Hematopoietic multipotent progenitor cell treated with erythropoietin and hydrocortisone succinate and interleukin-3 and kit ligand, for 17 days (in vitro differentiated cells): Measurements from ENCODE around the gene AGBL1.

Source experiments
- DNase-seq: peaks from one replicate; pipeline ENCODE4 v3.0.0-alpha.2; 2015; ENCODE audit warnings: low spot score

Gene AGBL1

DNA sequence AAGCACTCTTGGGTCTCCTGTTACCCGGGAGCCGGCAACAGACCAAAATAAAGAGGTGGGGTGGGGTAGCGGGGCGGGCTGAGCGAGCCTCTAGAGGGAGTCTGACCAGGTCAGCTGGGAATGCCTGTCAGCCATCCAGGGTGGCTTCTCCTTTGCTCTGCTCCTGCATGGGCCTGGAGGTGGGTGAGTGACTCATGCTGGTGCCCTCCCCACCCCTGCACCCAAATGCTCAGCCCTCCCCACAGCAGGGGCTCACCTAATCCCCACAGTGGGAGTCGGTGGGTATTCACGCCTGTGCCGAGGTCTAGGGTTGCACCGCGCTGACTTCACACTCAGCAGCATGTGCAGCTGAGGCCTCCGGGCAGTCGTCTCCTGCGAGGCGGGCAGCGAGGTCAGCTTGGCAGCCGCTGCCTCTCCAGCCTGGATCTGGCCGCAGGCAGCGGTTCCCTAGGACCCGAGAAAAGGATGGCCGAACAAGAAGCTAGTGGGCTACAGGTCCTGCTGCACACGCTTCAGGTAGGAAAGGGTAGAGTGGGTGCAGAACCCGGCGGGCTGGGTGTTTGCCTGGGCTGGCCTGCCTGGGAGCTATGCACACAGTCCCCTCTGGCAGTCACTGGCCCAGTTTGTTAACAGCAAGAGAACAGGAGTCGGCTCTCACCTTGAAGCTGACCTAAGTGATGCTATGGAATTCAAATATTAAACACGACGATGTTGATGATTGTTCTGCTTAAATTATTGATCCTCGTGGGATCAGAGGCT lies at the start of gene AGBL1:
AGBL1 (plus strand) TSS at position 364 of the 759 bp plus-strand sequence.
- DNase-seq = no peak

DNA sequence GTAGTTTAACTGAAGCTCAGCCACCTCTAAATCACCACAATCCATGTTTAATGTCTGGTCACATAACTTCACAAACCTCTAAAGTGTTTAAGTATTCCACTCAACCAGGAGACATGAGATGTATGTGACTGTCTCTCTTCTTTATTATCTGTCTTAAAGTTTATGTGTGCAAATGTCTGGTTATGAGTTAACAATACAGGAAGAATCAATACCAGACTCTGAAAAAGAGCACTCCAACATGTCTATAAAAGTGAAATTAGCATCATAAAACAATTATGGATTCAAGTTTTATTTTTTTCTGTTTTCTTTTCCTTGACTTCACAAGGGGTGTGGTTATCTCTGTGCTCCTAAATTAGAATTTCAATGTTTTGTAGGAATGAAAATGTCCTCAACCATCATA lies 44.8 kb upstream of the AGBL1 start:
- DNase-seq = no peak

DNA sequence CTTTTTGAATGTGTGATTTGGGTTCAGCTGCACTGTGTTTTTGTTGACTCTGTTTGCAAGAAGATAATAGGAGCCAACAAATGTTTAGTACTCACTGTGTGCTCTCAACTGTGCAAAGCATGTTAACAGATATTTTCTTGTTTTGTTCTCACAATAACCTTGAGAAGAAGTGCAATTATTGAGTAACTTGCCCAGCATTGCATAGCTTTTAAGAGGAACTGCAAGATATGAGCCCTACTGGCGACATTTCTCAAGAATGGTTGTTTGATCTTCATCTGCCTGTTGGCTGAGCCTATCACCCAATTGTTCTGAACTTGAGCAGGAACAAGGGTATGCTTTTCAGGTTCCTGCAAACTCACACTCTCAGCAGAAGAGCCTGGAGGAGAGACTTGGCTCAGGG lies 43.4 kb upstream of the AGBL1 start:
- no peak for DNase-seq

DNA sequence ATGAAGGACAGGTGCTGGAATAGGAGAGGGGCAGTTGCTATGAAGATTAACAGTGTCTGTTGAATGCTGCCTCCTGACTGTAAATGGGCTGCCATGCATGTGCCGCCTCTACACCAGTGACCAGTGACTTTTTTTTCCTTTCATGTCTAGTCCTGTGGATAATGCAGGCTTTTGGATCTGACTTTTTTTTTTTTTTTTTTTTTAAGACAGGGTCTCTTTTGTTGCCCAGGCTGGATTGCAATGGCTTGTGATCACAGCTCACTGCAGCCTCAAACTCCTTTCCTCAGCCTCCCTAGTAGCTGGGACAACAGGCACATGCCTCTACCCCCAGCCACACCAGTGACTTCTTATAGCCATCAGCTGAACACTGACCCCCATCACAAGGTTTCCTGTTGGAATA lies 41.2 kb upstream of the AGBL1 start:
- no peak for DNase-seq

DNA sequence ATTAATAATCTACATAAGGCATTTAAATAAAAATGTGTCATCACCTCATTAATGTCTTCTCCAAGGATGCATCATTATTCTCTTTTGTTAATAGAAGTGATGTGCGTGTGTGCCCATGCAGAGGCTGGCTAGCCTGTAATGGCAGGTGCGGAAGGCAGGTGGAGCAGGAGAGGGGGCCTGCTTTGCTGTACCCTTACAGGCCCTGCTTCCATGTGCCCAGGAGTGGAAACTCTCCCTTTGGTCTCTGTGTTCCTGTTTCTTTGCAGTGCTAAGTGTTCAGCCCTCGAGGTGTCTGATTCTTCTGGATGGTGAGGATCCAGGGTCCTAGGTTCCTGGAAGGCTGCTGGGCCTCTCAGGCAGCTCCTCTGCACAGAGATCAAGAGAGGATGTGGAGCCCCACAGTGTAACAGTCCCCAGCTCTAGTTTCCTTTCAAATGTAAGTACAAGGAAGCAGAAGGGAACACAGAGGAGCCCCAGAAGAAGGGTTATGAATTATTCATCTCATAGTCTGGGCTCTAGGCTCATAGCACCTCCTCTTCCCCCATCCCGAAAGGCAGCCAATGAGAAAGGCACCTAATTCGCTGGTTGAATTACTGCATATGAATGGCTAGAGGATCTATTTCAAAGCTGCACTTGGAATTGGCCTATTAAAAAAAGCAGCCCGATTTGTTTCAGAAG lies 39.2 kb upstream of the AGBL1 start:
- no peak for DNase-seq

DNA sequence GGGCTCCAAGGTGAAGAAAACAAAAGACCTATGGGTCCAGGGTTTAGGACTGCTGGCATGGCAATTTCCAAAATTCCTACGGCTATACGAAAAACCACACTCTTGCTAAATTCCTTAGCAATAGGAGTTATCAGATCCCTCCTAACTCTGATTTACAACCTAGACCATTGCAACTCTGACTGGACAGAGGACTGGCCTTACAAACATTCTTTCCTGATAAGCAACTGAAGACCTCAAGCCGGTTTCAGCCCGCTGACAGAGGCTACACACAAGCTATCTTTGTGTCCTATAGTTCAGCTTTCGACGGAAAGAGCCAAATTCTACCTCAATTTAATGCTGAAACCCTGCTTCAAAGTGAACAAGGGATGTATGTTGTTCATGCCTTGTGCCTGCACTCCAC lies 38.3 kb upstream of the AGBL1 start:
- DNase-seq = no peak

DNA sequence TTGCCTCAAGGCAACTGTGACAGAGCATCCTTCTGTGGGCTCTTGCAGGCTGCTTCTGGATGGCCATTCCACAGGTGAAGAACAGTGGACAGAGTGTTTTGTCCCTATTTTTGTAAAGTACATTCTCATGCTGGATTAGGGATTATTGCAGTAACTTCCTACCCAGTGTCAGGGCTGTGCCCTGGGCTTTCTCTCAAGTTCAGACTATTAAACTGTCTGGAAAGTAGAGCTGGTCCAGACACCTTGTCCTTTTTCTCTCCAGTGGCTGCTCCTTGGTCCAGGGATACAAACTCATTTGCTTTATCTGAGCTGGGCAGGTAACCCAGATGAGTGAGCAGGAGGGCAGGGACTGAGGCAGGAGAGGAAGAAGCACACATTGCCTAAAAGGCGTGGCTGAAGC lies 37.4 kb upstream of the AGBL1 start:
- DNase-seq = no peak

DNA sequence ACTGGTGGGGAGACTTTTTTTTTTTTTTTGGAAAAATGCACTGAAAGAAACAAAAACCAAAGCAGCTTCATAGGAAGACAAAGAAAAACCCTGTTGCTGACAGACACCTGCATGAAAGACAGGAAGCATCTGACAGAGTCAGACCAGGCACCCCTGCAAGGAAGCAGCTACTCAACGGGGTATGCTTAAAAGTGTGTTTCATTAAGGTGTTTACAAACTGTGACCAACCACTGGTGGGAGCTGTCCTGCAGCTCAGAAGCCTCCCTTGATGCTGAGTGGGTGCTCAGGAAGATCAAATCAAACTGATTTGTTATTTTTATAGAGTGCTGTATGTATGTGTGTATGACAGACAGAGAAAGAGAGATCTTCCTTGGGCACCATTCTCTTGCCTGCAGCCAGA lies 34.7 kb upstream of the AGBL1 start:
- no peak for DNase-seq

DNA sequence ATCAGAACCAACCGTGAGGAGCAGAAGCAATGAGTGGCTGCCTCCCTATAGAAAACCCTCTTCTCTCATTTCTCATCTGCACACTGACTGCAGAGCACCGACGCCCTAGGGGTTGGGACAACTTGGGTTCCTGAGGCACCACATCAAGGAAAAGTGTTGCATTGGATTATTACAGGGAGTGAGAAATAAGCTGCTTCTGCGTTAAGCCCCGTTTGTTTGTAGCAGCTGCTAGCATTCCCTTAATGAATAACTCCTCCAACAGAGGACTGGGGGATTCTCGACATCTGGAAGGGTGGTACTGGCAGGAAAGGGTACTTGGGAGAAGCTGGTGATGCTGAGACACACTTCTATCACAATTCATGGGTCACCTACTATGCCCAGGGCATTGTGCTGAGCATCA lies 25.3 kb upstream of the AGBL1 start:
- no peak for DNase-seq

DNA sequence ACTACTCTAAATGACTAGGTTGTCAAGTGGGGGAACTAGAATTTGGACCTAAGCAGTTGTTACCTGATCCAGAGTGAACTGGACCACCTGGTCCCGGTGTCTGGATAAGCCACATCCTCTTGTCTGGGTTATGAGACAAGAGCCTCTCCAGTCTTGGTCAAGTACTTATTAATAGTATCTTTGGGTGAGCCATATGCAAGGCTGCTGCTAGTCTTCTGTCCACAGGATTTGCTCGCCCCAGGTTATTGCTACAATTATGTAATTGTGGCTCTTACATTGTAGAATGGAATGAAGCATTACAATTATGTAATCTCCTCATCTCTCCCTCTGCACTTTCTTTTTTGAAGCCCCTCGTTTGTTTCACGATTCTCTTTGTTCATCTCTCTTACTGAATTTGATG lies 24.0 kb upstream of the AGBL1 start:
- DNase-seq = no peak

DNA sequence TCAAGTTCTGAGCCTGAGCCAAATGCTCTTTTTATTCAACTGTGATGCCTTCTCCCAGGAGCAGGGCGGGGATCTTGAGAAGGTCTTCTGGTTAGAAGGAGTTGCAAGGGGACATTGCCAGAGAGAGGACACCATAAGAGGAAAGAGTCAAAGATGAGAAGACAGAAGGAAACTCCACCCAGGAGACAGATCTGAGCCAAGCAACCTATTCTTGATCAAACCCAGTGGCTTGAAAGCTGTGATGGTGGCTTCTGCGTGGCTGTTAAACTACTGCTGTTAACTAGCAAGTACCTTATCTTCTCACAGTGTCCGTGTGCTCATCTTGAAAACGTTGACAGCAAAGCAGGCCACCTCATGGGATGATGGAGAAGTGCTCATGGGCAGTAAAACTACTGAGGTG lies 19.8 kb upstream of the AGBL1 start:
- DNase-seq = no peak

DNA sequence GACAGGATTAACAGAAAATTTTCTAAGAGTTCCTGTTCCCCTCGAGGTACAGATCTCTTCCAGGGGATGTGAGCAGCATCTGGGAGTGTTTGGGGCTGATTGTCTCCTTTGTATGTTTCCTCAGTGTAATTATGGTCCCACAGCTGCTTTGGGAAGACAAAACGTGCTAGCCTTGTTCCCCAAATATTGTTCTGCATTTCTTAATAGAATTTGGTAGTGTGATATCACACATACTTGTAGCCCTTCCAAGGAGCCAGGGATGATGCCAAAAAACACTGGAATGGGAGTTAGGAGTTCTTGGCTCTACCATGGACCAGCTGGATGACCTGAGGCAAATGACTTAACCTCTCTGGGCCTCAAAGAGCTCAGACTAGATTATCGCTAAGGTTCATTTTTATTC lies 19.0 kb upstream of the AGBL1 start:
- no peak for DNase-seq

DNA sequence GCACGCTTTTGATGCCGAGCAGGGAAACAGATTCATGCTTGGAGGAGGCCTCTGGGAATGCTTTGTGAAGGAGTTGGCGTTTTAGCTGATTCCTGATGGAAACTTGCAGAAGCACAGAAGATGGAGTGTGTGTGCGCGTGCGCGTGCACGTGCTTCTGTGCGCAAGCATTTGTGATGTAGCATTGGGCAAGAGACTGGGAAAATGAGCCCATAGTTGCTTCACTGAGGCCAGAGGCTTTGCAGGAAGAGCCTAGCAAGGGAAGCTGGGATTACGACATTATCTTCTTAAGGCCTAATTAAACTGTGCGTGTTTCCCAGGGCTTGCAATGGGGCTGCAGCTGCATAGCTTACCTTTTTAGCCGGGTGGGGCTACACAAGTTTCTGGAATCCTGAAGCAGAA lies 18.1 kb upstream of the AGBL1 start:
- no peak for DNase-seq

DNA sequence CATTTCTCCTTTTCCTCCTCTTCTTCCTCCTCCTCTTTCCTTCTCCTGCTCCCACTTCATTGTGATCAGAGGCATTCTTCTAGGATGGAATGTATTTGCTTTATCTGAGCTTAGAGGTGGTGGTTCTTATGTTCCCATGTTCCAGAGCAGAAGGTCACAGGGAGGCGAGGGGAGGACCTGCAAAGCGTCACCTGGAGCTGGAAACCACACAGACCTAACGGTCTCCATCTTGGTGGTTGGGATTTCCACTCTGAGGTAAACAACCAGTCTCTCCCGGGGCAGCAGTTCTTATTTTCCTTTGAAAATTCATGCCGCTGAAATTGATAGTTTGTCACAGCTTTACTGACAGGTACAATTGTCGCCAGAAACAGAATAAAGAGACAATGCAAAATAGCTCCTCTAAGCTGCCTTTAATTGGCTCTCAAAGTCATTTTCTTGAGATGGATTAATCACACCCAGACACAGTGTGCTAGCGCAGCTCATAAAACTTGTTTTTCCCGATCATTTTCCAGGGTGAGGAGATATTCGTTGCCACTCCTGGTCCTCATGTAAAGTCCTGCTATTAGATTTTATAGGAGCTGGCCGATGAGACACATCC lies 16.9 kb upstream of the AGBL1 start:
- DNase-seq = no peak

DNA sequence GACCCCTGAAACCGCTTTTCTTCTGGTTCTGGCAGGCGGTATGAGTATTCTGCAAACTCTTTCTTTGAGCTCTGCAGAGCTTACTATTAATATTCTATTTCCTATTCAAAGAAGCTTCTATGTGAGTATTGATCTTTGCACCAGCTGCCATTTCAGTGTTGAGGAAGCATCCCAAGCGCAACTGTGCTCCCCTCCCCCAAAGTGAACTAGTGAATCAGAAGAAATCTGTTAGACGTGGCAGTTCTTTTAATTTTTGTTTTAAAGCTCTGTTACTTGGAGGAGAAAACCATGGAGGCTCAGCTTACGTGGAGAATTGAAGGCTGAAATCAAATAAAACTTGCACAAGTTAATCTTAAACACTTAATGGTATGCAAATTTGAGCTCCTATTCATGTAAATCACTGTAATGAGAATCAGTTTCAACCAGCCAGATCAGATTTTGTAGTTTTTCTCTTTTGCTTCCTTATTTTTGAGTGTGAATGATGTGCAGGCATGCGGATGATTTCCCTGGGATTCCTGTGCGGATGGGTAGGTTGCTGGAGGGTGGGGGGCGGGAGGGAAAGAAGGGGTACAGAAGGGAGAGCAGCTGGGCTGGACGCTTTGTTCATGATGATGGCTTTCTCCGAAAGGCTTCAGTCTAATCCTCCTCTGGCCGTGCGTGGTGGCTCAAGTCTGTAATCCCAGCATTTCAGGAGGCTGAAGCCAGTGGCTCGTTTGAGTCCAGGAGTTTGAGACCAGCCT lies 16.1 kb upstream of the AGBL1 start:
- DNase-seq = no peak

DNA sequence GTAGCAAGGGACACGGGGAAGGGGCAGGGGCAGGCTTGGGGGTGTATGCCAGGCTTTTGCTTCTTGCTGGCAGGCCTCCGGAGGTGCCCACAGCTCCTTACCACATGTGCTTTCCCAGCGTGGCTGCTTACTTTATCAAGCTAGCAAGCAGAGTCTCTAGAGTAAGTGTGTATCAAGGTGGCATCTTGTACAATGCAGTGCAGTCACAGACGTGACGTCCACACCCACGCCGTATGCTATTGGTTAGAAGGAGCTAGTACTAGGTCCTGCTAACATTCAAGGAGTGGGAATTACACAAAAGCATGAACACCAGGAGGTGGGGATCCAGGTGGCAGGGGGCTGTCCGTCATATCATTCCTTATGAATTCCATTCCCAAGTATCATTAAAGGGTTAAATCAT lies 15.3 kb upstream of the AGBL1 start:
- no peak for DNase-seq

DNA sequence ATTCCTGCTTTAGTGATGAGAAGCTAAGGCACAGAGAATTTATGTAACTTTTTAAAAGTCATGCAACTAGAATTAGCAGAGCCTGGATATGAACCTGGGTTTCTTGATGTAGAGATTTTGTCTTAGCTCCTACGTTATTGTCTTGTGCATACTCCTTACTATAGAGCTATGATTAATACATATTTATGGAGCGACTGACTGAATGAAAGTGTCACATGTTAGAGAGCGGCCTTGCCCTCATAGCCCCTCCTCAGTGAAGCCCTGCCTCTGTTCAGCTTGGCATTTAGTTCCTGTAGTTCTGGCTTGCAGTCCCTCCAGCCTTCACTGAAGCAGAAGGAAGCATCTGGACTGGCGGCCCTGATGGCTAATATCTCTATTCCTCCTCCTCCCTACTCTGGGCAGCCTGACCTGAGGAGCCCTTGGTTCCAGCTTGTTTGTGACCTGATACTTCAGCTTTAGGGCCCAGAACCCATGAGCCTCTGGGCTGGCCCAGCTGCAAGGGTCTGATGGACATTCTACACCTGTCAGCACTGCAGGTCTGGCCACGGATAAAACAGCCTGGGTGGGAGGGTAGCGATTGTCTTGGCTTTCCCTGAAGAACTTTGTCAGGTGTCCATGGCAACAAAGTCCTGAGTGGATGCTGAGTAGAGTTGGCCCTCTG lies 13.4 kb upstream of the AGBL1 start:
- DNase-seq = no peak

DNA sequence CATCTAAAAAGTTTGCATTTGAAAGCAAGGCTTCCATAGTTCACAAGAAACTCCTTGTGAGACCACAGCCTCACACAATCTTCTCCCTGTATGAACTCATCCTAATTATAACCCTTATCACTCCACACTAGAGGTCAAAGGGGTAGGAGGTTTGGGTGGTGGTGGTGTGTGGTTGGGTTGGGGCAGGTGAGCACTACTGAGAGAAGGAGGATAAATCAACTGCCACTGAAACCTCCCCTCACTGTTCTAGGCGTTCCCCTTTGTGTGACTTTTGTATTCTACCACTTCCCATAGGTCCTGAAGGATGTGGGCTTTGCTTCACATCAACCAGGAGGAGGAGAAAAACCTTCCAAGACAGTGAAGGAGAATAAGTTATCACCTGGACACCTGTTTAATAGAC lies 6.4 kb upstream of the AGBL1 start:
- no peak for DNase-seq

DNA sequence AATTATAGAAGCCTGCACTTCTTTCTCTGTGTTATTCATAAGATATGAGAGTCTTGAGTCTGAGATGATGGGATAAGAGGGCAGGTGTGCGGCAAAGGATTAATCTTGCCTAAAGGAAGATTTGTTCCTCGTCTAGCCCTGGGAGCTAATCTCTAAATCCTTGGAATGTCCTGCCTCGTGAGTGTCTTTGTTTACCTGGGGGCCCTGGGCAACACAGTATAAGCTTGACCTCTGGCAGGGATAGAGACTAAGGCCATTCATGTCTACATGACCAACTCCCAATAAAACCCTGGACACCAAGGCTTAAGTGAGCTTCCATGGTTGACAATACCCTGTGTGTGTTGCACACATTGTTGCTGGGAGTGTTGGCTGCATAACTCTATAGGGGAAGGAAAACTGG lies 3.2 kb upstream of the AGBL1 start:
- DNase-seq = no peak

DNA sequence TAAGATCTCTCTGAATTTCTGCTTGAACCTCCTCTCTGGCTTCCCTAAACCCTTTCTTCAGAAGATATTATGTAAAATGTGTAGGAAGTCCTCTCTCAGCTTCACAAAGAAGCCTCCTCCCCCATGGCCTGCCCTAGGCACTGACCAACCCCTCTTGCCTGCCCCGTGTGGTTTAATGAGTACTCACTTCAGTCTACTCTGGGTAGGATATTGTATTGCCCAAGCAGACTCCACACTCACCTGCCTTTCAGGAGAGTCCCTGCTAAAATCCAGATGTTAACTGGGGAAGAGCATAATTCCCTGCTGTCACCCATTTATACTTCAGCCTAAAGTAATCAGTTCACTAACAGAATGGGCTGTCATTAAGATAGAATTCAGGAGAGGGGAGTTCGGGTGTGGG lies 2.6 kb upstream of the AGBL1 start:
- no peak for DNase-seq

DNA sequence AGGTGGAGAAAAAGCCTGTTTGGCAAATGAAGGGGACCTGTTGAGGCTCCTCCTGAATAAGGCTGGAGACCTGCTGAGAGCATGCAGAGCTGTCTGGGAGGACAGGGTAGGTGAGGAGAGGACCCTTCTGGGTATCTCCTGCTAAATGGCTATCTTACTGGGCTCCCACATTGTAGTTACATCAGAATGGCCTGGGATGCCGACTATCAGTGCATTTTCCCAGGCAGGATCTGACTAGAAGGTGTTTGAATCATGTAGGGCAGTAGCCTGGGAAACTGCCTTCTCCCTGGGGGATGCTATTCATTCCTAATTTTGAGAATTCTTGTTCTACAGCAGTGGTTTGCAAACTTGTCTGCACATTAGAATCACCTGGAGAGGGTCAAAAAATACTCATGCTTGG lies 631 bp downstream of the AGBL1 start:
- DNase-seq = no peak

DNA sequence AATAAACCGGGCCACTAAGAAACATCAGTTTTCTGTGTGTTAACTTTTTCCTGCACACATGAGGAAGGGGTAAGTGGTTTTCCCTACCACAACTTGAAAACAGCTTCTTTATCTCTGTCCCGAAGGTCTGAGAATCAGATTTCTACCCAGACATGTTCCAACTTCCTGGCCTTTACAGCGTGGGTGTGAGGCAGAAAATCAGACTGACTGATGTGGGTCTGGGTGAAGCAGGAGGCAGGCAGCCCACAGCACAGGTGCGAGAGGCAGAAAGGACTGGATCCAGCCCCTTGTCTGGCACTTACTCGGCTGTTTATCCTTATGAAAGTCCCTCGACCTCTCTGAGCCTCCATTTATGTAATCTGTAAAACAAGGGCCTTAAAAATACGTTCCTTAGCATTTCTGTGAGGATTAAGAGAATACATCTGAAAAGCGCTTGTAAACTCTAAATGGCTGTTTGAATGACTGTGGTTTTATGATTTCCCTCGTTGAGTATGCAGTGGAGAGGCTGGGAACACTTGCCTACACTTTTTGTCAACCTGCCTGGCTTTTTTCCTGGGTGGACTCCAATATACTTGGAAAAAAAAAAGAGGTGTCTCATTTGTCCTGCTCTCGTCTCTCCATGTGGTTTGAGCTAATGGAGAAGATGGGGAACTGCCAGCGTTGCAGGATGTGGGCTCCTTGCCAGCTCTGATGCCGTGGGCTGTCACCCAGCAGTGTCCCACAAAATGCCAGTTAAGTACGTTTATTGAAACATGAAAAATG lies 3.1 kb downstream of the AGBL1 start:
- DNase-seq = no peak
